GM12872 (cell line): ENCODE measurements around the gene TAF7L.
A peak's percentile ranks its signal among the peaks of the same experiment; 100 is the strongest.

Experiments used
- TF ChIP-seq, protein P1 (sequence below): IDR thresholded peaks from 3 replicates; pipeline ENCODE4 v1.5.1; 2011; ENCODE audit warnings: low read depth, mild to moderate bottlenecking, low read length, moderate library complexity; ENCODE audit not compliant: insufficient read depth

Gene TAF7L

GRCh38 chrX:101290957-101291603 lies at the start of gene TAF7L:
TSS of gene TAF7L (minus strand) at chrX:101291334. CDS start at chrX:101287543, 3,791 bp downstream.
- TF ChIP-seq, protein P1, sequence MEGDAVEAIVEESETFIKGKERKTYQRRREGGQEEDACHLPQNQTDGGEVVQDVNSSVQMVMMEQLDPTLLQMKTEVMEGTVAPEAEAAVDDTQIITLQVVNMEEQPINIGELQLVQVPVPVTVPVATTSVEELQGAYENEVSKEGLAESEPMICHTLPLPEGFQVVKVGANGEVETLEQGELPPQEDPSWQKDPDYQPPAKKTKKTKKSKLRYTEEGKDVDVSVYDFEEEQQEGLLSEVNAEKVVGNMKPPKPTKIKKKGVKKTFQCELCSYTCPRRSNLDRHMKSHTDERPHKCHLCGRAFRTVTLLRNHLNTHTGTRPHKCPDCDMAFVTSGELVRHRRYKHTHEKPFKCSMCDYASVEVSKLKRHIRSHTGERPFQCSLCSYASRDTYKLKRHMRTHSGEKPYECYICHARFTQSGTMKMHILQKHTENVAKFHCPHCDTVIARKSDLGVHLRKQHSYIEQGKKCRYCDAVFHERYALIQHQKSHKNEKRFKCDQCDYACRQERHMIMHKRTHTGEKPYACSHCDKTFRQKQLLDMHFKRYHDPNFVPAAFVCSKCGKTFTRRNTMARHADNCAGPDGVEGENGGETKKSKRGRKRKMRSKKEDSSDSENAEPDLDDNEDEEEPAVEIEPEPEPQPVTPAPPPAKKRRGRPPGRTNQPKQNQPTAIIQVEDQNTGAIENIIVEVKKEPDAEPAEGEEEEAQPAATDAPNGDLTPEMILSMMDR: no peak

- TF ChIP-seq, protein P1: no peak
Measured at GRCh38 chrX:101337776-101338271, 46.7 kb upstream of the TAF7L start.

GRCh38 chrX:101303790-101304189 lies 12.7 kb upstream of the TAF7L start:
- TF ChIP-seq, protein P1: no peak

GRCh38 chrX:101287402-101287801 lies 3.7 kb downstream of the TAF7L start:
- TF ChIP-seq, protein P1: peak; percentile 47; the same call in 2 of the 3 replicates

DNA sequence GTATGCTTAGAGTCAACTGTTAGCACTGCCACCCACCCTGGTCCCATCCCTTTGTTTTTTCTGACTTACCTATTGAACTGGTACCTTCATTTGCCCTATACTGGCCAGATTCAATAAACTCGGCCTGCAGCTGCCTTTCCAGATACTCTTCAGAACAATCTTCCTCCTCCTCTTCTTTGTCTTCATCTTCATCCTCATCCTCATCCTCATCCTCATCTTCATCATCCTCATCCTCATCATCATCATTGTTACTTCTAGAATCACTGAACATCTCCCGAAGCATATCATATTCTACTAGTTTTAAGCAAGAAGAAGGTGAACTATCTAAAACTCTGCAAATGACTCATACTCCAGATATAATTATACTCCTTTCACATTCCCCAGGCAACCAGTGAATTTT lies 14.9 kb downstream of the TAF7L start:
- TF ChIP-seq, protein P1: no peak

- TF ChIP-seq, protein P1: no peak
Measured at GRCh38 chrX:101274198-101274597, 16.9 kb downstream of the TAF7L start.

DNA sequence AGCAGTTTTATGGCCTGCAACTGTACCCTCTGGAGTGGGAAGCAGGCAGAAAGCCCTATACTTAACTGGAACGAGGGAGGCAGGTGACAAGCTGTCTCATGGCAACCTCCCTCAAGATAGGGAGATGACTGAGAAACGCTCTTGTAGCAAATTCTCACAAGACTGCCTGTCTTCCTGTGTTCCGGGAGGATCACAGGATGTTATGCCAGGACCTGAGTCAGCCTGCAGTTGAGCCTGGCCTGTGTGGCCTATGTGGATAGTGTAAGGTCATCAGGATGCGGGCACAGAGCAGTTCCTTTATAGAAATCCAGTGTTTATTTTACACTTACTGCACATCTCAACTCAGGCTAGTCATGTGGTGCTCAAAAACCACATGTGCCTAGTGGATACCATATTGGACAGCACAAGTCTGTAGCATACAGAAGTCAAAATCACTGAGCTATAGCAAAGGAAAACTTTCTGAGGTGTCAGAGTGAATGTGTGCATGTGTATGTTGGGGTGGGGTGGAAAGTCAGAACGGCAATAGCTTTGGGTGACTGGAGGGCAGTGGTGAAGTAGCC lies 25.2 kb downstream of the TAF7L start:
- TF ChIP-seq, protein P1: no peak
